GM19193 (cell line): ENCODE results near the gene CABP2.

Experiments
- POLR2A ChIP-seq: IDR thresholded peaks from 4 replicates; pipeline ENCODE4 v1.6.1; 2011; ENCODE audit not compliant: insufficient read depth, insufficient read length; ENCODE audit errors: extremely low read depth

The CABP2 gene

GRCh38 chr11:67482827-67483798 lies 40.1 kb downstream of the CABP2 start, which contains the start of gene AIP:
Gene AIP, plus strand, starts transcription at chr11:67483026. Its CDS starts 133 bp downstream, at chr11:67483159.
- peak; percentile 72 for TF ChIP-seq POLR2A

GRCh38 chr11:67482275-67482826 lies 40.9 kb downstream of the CABP2 start:
- TF ChIP-seq POLR2A, result no peak

GRCh38 chr11:67472882-67473281 lies 50.4 kb downstream of the CABP2 start:
- no peak for TF ChIP-seq POLR2A

GRCh38 chr11:67470337-67471002 lies 52.8 kb downstream of the CABP2 start:
- TF ChIP-seq POLR2A, result no peak

- TF ChIP-seq POLR2A, result no peak
Observed at GRCh38 chr11:67469508-67469811, 53.8 kb downstream of the CABP2 start.
